ENCODE data around the gene TBC1D8.

The TBC1D8 gene

DNA sequence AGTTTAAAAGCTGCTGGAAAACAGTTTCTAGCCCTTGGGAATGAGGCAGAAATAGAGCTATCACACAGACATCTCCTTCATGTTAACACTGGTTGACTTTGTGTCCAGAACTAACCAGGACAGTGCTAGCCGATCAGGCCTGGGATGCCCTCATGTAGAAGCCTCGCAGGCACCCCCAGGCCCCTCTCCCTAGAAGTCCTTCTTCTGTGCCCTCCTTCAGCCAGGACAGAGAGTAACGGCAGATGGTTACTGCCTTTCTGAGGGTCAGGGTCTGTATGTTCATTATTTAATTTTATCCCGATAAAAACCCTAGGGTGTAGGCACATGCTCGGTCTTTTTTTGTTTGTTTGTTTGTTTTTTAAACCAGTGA, 159.8 kb downstream of the TBC1D8 start:
- no peak for DNase-seq

DNA sequence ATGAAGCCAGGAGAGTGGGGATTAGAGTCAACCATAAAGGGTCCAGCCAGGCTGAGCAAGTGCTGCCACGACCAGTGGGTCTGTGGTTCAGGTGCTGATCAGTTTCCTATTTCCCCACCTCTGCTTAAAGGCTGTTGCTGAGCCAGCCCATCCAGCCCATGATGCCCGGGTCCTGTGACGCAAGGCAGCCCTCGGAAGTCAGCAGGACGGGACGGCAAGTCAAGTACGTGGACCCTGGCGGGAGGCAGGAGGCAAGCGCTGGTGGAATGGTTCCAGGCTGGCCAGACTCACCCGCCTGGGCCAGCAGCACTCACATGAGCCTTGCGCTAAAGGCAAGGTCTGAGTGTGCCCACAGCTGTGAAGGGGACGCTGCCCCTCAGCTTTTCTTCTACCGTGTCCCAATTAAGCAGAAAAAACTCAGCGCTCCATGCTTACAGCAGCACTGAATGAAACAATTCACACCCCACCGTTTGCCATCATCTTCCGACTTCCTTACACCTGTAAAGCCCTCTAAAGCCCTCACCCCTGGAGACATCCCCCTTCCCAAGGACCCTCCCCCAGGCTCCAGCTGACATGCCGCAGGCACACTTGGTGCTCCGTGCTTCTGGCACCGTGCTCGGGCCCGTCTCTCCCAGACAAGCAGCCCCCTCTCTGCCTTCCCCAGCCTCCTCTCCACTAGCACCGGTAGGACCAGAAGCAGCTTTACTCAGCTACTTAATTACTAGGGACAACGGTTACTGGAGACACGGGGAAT, 160.4 kb downstream of the TBC1D8 start:
- no peak for DNase-seq

DNA sequence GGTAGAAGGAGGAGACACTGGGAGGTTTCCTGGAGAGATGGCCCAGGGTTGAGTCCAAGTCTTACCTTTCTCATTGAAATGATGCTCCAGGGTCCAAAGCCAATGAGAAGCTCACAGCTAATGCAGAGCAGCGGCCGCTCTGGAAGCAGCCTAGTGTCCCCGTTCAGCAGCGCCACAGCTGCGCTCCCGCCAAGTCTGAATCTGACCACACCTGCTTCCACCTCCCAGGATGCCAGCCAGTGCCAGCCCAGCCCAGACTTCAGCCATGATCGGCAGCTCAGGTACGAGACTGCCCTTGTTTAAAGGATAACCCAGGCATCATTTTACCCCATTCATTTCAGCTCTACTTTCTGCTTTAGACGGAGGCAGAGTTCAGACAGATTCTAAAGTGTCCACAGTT, 161.0 kb downstream of the TBC1D8 start:
- no peak for DNase-seq

DNA sequence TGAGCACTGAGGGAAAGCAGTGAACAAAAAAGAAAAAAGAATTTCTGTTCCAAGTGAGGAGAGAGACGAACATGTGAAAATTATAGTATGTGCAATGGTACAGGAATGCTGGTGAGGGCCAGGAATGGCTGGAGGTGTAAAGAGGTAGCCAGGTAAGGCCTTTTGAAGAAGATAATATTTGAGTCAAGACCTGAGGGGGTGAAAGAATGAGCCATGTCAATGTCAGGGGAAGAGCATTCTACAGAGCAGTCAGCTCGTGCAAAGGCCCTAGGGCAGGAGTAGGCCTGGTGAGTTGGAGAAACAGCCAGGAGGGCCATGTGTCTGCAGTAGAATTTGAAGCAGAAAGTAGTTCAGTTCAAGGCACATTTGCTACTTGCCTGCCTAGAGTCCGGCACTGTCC, 161.5 kb downstream of the TBC1D8 start:
- no peak for DNase-seq

- no peak for DNase-seq
Observed at GRCh38 chr2:100988630-100989417, 162.4 kb downstream of the TBC1D8 start.

GRCh38 chr2:100987974-100988373, 163.2 kb downstream of the TBC1D8 start:
- no peak for DNase-seq

DNA sequence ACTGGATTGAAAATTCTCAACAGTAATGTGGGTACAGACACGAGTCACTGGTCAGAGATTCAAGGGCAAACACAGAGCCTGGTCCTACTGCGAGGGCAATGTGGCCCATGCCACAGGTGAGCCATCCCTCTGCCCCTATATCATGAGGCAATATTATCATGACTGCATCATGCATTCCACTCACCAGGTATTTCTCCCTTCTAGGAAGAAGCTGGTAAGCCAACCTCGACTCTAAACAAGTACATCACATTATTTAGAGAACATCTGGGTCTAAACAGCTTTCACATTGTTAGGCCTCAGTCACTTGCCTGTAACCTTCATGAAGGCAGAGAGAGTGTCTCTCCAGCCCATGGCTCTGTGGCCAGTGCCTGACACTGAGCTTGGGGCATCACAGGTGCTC, 163.6 kb downstream of the TBC1D8 start:
- DNase-seq = no peak

- DNase-seq = no peak
Observed at GRCh38 chr2:100986157-100986556, 165.0 kb downstream of the TBC1D8 start.

- DNase-seq = peak; percentile 80
Observed at GRCh38 chr2:100984892-100985307, 166.3 kb downstream of the TBC1D8 start.

DNA sequence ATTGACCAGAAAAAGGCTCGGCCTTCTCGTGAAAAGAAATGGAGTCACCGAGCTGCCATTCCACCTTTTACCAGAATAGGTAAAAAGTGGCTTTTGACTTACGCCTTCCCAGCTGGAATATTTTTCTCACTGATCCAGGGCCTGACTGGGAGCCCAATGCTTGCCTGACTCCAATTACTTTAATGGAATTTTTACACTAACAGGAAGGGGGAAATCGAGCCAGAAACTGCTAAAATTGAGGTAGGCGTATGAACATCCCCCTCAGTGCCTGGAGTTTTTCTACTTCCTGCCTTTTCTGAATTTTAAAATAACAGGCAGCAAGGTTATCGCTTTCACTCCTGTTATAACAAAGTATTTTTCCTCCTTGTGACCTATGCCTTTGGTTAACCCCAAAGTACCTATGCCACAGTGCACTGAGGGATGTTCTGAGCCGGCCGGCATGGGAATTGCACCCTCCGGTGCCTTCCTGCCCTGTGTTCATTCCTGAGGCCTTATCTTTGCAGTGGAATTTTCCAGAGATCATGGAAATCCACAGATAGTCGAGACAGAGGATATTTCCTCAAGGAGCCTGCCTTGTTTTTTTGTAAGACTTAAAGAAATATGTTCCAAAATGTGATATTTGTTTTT, 167.4 kb downstream of the TBC1D8 start:
- DNase-seq = no peak

DNA sequence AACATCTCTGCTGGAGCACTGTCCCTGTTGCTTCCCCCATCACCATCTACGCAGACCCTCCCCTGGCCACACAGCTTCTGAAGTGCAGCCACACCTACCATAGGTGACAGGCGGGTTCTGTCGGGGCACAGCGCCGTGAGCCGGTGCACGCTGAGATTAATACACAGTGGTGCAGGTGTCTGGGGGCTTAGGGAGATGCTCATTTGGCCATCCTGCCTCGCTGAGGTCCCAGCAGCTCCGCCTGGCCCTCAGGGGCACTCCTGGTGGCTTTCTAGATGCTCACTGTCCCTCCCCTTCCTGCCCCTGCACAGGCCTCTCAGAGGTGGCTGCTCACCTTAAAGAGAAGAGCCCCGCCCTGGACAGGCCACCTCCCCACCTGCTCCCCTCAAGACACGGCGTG, 168.0 kb downstream of the TBC1D8 start:
- no peak for DNase-seq

DNA sequence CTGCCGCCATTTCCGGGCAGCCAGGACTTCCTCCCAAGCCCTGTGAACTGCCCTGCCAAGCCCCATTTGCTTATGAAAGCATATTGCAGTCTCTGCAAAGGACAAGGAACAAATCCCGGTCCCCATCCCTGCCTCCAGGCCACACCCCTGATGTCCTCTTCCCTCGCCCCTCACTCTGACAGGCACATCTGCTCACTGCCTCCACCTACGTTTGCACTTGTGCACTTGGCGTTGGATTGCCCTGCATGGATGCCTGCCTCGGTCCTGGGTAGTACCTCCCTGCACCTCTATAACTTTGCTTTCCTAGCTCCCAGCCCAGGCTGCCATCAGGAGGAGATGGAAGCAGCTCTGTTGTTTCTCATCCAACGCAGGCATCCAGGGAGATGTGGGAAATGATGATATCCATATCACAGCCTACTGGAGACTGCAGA, 168.7 kb downstream of the TBC1D8 start:
- no peak for DNase-seq

GRCh38 chr2:100981011-100981410, 170.2 kb downstream of the TBC1D8 start:
- no peak for DNase-seq

DNA sequence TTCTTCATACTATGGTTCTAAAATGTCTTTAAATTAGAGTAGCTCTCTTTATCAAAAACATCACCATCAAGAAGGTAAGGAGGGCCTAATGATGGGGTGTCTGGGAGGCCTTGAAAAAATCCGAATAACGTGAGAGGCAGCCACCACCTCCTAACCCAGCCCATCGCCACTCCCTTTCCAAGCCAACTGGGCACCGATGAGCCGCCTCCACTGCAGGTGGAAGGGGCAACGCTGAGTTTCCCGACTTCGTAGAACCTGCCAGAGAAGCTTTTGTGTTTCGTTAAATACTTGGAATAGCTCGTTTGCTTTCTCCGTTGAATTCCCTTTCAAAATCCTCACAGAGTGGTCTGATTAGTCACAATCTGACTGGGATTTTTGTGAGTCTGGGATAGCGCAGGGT, 171.1 kb downstream of the TBC1D8 start:
- DNase-seq = no peak

GRCh38 chr2:100978582-100979191, 172.5 kb downstream of the TBC1D8 start:
- DNase-seq = no peak

DNA sequence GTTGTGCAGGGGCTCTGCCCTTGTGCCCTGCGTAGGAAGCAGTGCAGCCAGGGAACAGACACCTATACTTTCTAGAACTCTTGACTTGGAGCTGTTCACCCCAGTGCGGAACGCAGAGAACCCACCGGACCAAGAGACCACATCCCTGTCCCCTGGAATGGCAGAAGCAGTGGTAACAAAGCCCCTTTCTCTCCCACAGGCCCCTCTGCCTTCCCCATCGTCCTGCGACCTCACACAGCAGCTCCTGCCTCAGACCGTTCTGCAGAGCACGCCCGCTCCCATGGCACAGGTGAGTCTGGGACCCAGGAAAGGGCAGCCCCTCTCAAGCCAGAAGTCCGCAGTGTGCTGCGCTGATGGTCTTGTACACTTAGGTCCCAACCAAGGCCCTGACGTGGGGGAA, 173.7 kb downstream of the TBC1D8 start:
- no peak for DNase-seq

DNA sequence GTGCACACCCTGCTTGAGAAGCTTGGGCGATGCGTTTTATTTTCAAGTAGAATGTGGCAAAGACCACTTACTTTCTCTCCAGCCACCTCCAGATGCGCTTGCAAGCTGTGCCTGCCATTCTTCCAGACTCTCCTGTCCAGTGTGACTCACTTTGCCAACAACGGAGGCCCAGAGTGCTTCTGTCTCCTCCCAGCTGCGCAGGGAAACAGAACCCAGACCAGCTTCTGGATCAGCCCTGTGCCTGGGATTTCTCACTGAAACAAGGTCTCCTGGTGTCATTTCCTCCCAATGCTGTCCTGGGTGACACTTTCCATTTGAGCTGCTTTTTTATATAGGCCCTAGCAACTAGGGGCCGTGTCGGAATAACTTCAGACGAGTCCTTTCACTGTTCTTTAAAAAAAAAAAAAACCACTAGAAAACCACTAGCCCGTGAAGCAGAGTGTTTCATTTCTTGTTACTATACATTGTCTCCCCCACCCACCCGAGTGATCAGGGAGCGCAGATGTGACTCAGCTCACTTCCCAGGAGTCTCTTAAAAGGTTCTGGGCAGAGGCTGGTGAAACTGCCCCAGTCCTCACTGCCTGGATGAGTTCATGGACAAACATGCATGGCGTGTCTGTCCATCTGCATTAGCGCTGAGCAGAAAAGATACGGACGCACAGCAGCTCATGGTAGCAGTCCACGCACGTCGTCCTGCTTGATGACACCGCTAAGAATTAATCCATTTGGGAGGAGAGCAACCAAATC, 174.4 kb downstream of the TBC1D8 start:
- DNase-seq = no peak

DNA sequence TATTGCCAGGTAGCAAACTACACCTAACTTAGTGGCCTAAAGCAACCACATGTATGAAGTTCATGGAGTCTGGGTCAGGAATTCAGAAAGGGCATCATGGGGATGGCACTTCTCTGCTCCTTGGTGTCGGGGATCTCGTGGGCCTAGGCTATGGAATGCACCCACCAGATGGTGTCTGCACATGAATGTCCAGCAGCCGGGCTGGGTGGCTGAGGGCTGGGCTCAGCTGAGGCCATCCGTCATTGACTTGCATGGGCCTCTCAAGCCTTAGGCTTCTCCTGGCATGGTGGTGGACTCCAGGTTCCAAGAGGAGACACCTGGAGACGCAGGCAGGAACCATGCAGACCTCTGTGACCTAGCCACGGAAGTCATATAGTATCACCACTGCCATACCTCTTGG, 175.1 kb downstream of the TBC1D8 start:
- DNase-seq = no peak

DNA sequence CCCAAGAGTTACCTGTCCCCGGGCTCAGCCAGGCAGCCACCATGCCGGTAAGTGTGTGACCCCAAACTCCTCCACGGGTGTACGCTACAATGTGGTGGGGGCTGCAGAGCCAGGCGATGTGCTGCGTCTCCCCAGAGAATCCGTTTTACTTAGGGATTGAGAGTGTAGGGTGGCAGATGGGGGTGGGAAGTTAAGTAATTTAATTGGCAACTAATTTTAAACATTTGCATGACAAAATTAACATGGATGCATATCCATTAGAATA, 175.7 kb downstream of the TBC1D8 start:
- DNase-seq = no peak

DNA sequence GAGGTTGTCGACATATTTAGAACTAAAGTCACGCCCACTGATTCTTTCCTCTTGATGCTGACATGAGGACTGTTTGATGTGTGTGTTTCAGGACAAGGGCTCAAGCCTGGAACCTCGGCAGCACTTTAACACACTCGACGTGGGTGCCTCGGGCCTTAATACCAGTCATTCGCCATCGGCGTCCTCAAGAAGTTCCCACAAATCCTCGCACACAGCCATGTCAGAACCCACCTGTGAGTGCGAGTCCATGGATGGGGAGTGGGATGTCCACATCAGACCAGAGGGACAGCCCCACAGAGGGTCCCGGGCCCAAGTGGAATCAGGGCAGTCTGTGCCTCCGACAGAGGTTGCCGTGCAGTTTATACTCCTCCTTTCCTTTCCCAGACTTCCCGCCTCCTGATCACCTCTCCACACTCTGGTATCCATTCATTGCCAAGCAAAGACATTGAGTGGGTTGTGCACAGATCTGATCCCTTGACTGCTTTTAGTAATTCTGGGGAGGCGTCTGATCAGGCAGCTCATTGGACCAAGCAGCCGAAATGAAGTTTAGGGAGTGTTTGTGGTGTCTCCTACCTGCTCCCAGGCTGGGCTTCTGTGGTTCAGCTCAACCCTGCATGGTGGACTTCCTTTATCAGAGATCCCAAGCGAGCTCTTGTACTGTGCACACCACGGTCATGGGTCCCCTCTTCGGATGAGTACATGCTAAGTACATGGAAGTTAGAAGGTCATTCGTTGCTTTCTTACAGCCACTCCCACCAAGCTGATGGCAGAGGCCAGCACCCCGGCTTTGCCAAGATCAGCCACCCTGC, 176.3 kb downstream of the TBC1D8 start:
- no peak for DNase-seq

DNA sequence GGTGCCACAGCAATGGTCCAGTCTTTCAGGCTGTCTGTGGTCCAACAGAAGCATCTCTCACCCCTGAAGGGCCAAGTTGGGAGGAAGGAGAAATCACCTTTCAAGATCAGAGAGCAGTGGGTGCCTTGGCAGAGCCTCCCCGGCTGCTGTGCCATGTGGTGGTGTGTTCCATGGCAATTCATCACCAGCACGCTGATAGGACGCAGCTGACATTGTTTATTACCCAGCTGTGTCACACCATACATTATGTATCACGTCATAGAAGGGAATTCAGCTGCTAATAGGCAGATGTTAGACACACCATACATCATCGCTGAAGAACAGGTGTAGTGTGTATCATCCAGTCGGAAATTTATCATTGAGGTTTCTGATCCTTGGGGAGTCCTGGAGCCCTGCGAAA, 178.7 kb downstream of the TBC1D8 start:
- no peak for DNase-seq

GRCh38 chr2:100971221-100971620, 180.0 kb downstream of the TBC1D8 start:
- no peak for DNase-seq

Measured in suppressor macrophage treated with lipopolysaccharide for 4 hours (primary cell).